ENCODE results near the gene LYG2. TPM values are rescaled to one million over a fixed set of nuclear protein-coding genes. Genes with fewer than 3 reads are reported as not detected.
"Not testable (repeated sequence)": the region's sequence is repeated elsewhere in the genome, so short reads cannot be mapped to it uniquely, and the experiment has no call there.

Gene LYG2
- total RNA-seq, 1 donor from 2014 or later = not detected

GRCh38 chr2:99201959-99202678, 53.3 kb downstream of the LYG2 start:
- no peak for DNase-seq

GRCh38 chr2:99200076-99200800, 55.2 kb downstream of the LYG2 start:
- DNase-seq = no peak

- peak; percentile 20 for DNase-seq
Observed at GRCh38 chr2:99198103-99198841, 57.2 kb downstream of the LYG2 start.

- not testable (repeated sequence) for DNase-seq
Observed at GRCh38 chr2:99192364-99192763, 63.1 kb downstream of the LYG2 start.

Small RNA genes within 50 kb of the gene (small RNA-seq; reads per million reads assigned to genes)
- gene AC092587.1 (ENCODE audit: low replicate concordance) = not detected

Other genes starting within 250 kb of the LYG2 start
- gene C2orf15, start 114.0 kb downstream of the LYG2 start, total RNA-seq = 0.92 TPM
- 2.9 TPM for gene TSGA10, start 100.7 kb downstream of the LYG2 start, total RNA-seq
- gene LIPT1, start 100.7 kb downstream of the LYG2 start, total RNA-seq = 7.6 TPM
- 24.1 TPM for gene MITD1, start 74.6 kb downstream of the LYG2 start, total RNA-seq
- gene MRPL30, start 74.5 kb downstream of the LYG2 start, total RNA-seq = 53.2 TPM
- gene LYG1, start 45.5 kb upstream of the LYG2 start, total RNA-seq = 0.41 TPM
- gene TXNDC9, start 80.7 kb upstream of the LYG2 start, total RNA-seq = 39.9 TPM
- 29.1 TPM for gene EIF5B, start 81.7 kb upstream of the LYG2 start, total RNA-seq
- 83.9 TPM for gene REV1, start 234.4 kb upstream of the LYG2 start, total RNA-seq